DOHH2 (cell line): ENCODE measurements around the gene IL1RAP.
"Not testable (repeated sequence)": the region's sequence is repeated elsewhere in the genome, so short reads cannot be mapped to it uniquely, and the experiment has no call there.

ENCODE experiments used
- H3F3A ChIP-seq: fragments of 200-600 bp; sonication (generic), shearing (Covaris generic); 2 replicates; pipeline ENCODE4 v1.6.0; 2016; ENCODE audit warnings: antibody characterized with exemption, mild to moderate bottlenecking; ENCODE audit not compliant: control insufficient read depth, insufficient read depth
- H3K27ac ChIP-seq: fragments of 200-600 bp; sonication (generic); 2 replicates; pipeline ENCODE4 v1.5.1; 2014; ENCODE audit warnings: low read depth, mild to moderate bottlenecking, low read length, moderate library complexity
- H3K27me3 ChIP-seq: fragments of 200-600 bp; sonication (generic); 2 replicates; pipeline ENCODE4 v1.6.1; 2014; ENCODE audit warnings: mild to moderate bottlenecking, low read length, mixed read lengths; ENCODE audit not compliant: control insufficient read depth
- H3K36me3 ChIP-seq: fragments of 200-600 bp; sonication (generic); 2 replicates; pipeline ENCODE4 v1.6.1; 2014; ENCODE audit warnings: mild to moderate bottlenecking, low read length, moderate library complexity, mixed read lengths; ENCODE audit not compliant: control insufficient read depth
- H3K4me1 ChIP-seq: fragments of 200-600 bp; sonication (generic); 2 replicates; pipeline ENCODE4 v1.6.1; 2014; ENCODE audit warnings: mild to moderate bottlenecking, low read length, mixed read lengths; ENCODE audit not compliant: control insufficient read depth
- H3K4me2 ChIP-seq: fragments of 200-600 bp; sonication (generic); 2 replicates; pipeline ENCODE4 v1.6.0; 2014; ENCODE audit warnings: mild to moderate bottlenecking, low read length, moderate library complexity
- H3K4me3 ChIP-seq: fragments of 200-600 bp; sonication (generic); 2 replicates; pipeline ENCODE4 v1.5.1; 2014; ENCODE audit warnings: mild to moderate bottlenecking, low read length, mixed read lengths
- H3K79me2 ChIP-seq: fragments of 200-600 bp; sonication (generic); 2 replicates; pipeline ENCODE4 v1.6.1; 2014; ENCODE audit warnings: mild to moderate bottlenecking, low read length, mixed read lengths; ENCODE audit not compliant: control insufficient read depth
- H3K9me2 ChIP-seq: fragments of 200-600 bp; sonication (generic); replicated peaks from 2 replicates; pipeline ENCODE4 v1.6.1; 2014; ENCODE audit warnings: mild to moderate bottlenecking, low read length, mixed read lengths; ENCODE audit not compliant: control insufficient read depth
- H3K9me3 ChIP-seq: fragments of 200-600 bp; sonication (generic); 2 replicates; pipeline ENCODE4 v1.6.1; 2014; ENCODE audit warnings: antibody characterized with exemption, low read length, mixed read lengths; ENCODE audit not compliant: control insufficient read depth, insufficient read depth
- H4K20me1 ChIP-seq: fragments of 200-600 bp; sonication (generic); 2 replicates; pipeline ENCODE4 v1.6.0; 2014; ENCODE audit warnings: low read depth, mild to moderate bottlenecking, antibody characterized with exemption, low read length, moderate library complexity; ENCODE audit not compliant: control insufficient read depth, insufficient read depth
- EZH2phosphoT487 ChIP-seq: fragments of 200-600 bp; sonication (generic); IDR thresholded peaks from 2 replicates; pipeline ENCODE4 v1.6.1; 2017; ENCODE audit warnings: borderline replicate concordance, mild to moderate bottlenecking, antibody characterized with exemption, low read length, moderate library complexity, mixed read lengths
- TF ChIP-seq, protein P1 (sequence below): fragments of 200-600 bp; sonication (generic); IDR thresholded peaks from one replicate; pipeline ENCODE4 v1.5.1; 2014; ENCODE audit warnings: antibody characterized with exemption, mild to moderate bottlenecking, low read depth, low read length; ENCODE audit not compliant: poor library complexity, severe bottlenecking

The IL1RAP gene

DNA sequence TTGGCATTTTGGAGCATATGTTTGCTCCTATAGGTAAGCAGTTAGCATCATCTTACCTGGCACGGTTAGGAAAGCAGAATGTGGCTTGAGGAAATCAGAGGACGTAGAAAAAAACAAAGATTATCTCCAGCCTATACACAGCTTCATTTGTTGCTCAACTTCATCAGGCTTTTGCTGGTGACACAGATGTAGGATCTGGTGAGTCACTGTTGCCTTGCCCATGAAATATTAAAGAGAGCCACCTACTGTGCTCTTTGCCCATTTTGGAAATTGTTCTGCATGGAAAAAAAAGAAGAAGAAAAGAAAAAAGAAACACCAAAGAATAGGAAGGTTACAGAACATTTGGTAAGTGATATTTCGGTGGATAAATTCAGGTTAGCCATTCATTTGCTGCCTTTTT lies 3.8 kb downstream of the IL1RAP start:
- H3K4me1 ChIP-seq, result peaks cover 15% of the 10 kb centered on the region
- H4K20me1 ChIP-seq, result no peaks in the 10 kb centered on the region
- peaks cover 5% of the 10 kb centered on the region for H3K27me3 ChIP-seq
- no peak overlapping the region for H3K4me2 ChIP-seq
- H3K9me3 ChIP-seq, result no peaks in the 10 kb centered on the region
- no peaks in the 10 kb centered on the region for H3F3A ChIP-seq
- H3K9me2 ChIP-seq, result no peaks in the 10 kb centered on the region
- TF ChIP-seq, protein P1, sequence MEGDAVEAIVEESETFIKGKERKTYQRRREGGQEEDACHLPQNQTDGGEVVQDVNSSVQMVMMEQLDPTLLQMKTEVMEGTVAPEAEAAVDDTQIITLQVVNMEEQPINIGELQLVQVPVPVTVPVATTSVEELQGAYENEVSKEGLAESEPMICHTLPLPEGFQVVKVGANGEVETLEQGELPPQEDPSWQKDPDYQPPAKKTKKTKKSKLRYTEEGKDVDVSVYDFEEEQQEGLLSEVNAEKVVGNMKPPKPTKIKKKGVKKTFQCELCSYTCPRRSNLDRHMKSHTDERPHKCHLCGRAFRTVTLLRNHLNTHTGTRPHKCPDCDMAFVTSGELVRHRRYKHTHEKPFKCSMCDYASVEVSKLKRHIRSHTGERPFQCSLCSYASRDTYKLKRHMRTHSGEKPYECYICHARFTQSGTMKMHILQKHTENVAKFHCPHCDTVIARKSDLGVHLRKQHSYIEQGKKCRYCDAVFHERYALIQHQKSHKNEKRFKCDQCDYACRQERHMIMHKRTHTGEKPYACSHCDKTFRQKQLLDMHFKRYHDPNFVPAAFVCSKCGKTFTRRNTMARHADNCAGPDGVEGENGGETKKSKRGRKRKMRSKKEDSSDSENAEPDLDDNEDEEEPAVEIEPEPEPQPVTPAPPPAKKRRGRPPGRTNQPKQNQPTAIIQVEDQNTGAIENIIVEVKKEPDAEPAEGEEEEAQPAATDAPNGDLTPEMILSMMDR, result no peak
- no peak for TF ChIP-seq EZH2phosphoT487
- H3K79me2 ChIP-seq, result no peaks in the 10 kb centered on the region
- H3K27ac ChIP-seq, result no peak overlapping the region
- H3K36me3 ChIP-seq, result no peaks in the 10 kb centered on the region
- no peak overlapping the region for H3K4me3 ChIP-seq

DNA sequence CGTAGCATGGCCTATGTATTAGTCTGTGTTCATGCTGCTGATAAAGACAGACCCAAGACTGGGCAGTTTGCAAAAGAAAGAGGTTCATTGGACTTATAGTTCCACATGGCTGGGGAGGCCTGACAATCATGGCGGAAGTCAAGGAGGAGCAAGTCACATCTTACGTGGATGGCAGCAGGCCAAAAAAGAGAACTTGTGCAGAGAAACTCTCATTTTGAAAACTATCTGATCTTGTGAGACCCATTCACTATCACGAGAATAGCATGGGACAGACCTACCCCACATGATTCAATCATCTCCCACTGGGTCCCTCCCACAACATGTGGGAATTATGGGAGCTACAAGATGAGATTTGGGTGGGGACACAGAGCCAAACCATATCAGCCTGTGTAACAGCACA lies 4.6 kb downstream of the IL1RAP start:
- not testable (repeated sequence) for H3K79me2 ChIP-seq, H3K27me3 ChIP-seq, H3K4me1 ChIP-seq

GRCh38 chr3:190519886-190520285 lies 6.0 kb downstream of the IL1RAP start:
- Histone ChIP-seq H3K4me1 (peaks cover 1% of the 10 kb centered on the region), H3K4me3 (no peak overlapping the region), H3K36me3 (no peaks in the 10 kb centered on the region), H3K27me3 (peaks cover 1% of the 10 kb centered on the region), H3F3A (no peaks in the 10 kb centered on the region), H3K27ac (no peak overlapping the region), H3K9me3 (no peaks in the 10 kb centered on the region), H3K9me2 (no peaks in the 10 kb centered on the region), H4K20me1 (no peaks in the 10 kb centered on the region), H3K79me2 (no peaks in the 10 kb centered on the region), H3K4me2 (no peak overlapping the region)
- TF ChIP-seq, protein P1, result no peak
- TF ChIP-seq EZH2phosphoT487, result no peak

More for the DNA sequence above, 4.6 kb downstream of the IL1RAP start:
- not testable (repeated sequence) for H3K4me2 ChIP-seq, H3K36me3 ChIP-seq, H3K4me3 ChIP-seq, H3K9me2 ChIP-seq, H3F3A ChIP-seq, H4K20me1 ChIP-seq, H3K9me3 ChIP-seq, H3K27ac ChIP-seq

DNA sequence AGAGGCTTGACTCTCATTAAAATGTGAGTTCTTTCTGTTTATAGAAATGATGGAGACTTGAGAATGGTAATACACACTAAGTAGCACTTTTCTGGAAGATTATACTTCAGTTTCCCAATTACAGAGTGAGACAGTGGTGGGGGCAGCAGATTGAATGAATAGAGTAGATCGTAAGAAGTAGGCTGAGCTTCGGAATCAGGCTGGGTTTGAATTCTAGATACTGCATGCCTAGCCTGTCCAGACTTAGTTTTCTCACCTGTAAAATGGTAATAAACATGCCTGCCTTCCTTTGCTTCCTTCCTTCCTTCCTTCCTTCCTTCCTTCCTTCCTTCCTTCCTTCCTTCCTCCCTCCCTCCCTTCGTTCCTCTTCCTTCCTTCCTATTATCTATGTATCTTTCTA lies 8.1 kb downstream of the IL1RAP start:
- TF ChIP-seq EZH2phosphoT487, result no peak
- TF ChIP-seq, protein P1, result no peak
- Histone ChIP-seq H3F3A (no peaks in the 10 kb centered on the region), H3K36me3 (no peaks in the 10 kb centered on the region)

More for the DNA sequence above, 8.1 kb downstream of the IL1RAP start:
- no peaks in the 10 kb centered on the region for H3K9me2 ChIP-seq
- no peak overlapping the region for H3K4me2 ChIP-seq
- no peaks in the 10 kb centered on the region for H3K79me2 ChIP-seq
- H3K4me3 ChIP-seq, result no peak overlapping the region
- H3K27ac ChIP-seq, result no peak overlapping the region
- no peaks in the 10 kb centered on the region for H4K20me1 ChIP-seq
- no peaks in the 10 kb centered on the region for H3K9me3 ChIP-seq
- H3K4me1 ChIP-seq, result no peaks in the 10 kb centered on the region
- H3K27me3 ChIP-seq, result no peaks in the 10 kb centered on the region
